Measurements from ENCODE around the gene MRPL50. TPM values are rescaled to one million over a fixed set of nuclear protein-coding genes. Genes with fewer than 3 reads are reported as not detected.

The MRPL50 gene
- total RNA-seq, 1 donor from 2014 or later = 11.1 TPM

DNA sequence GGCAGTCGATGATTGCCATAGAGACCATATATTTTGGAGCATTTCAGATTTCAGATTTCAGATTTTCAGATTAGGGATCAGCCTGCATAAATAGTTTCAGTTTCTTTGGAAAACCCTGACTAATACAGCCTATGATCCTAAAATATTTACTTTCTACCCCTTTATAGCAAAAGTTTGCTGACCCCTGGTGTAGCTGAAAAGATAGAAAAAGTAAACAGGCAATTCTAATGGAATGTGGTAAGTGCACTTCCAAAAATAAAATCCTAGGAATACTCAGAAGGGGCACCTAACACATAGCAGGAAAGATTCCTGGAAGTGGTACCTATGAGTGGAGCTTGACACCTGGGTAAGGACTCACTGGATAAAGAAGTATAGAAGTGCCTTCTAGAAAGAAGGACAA is 48.1 kb downstream of the MRPL50 start:
- no peak for TF ChIP-seq CTCF (IDR thresholded peaks at IDR 0.05; ENCODE audit: unreplicated experiment)
- H3K27ac Mint-ChIP-seq (ENCODE audit: unreplicated experiment) = no peak overlapping the region
- no peak for DNase-seq (ENCODE audit: low spot score)

DNA sequence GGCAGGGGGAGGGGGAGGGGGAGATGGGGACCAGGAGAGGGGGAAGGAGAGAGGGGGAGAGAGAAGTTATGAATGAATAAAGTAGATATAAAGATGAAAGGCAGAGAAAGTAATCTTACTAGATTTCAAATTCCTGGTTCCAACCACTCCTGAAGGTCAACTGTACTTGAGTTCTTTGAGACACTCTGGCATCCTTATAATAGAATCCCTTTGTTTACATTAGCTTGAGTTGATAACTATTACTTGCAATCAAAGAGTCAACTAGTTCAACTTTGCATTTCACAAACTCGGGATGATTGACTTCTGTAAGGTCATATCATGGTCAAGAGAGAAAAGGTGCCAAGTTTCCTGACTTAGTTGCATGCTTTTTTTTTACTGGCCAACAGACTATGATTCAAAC is 55.8 kb downstream of the MRPL50 start:
- no peak for DNase-seq (ENCODE audit: low spot score)
- H3K9me3 Mint-ChIP-seq (ENCODE audit: unreplicated experiment) = no peaks in the 10 kb centered on the region
- no peaks in the 10 kb centered on the region for H3K36me3 Mint-ChIP-seq (ENCODE audit: low read depth, unreplicated experiment)
- no peak overlapping the region for H3K4me3 Mint-ChIP-seq (ENCODE audit: unreplicated experiment)
- no peak overlapping the region for H3K27ac Mint-ChIP-seq (ENCODE audit: unreplicated experiment)
- no peak for TF ChIP-seq CTCF (IDR thresholded peaks at IDR 0.05; ENCODE audit: unreplicated experiment)
- H3K4me1 Mint-ChIP-seq (ENCODE audit: unreplicated experiment) = no peaks in the 10 kb centered on the region
- H3K27me3 Mint-ChIP-seq (ENCODE audit: unreplicated experiment) = peaks cover 3% of the 10 kb centered on the region

More for the DNA sequence above, 48.1 kb downstream of the MRPL50 start:
- no peaks in the 10 kb centered on the region for H3K36me3 Mint-ChIP-seq (ENCODE audit: low read depth, unreplicated experiment)
- H3K27me3 Mint-ChIP-seq (ENCODE audit: unreplicated experiment) = no peaks in the 10 kb centered on the region
- H3K4me1 Mint-ChIP-seq (ENCODE audit: unreplicated experiment) = peaks cover 6% of the 10 kb centered on the region
- H3K4me3 Mint-ChIP-seq (ENCODE audit: unreplicated experiment) = no peak overlapping the region
- no peaks in the 10 kb centered on the region for H3K9me3 Mint-ChIP-seq (ENCODE audit: unreplicated experiment)

DNA sequence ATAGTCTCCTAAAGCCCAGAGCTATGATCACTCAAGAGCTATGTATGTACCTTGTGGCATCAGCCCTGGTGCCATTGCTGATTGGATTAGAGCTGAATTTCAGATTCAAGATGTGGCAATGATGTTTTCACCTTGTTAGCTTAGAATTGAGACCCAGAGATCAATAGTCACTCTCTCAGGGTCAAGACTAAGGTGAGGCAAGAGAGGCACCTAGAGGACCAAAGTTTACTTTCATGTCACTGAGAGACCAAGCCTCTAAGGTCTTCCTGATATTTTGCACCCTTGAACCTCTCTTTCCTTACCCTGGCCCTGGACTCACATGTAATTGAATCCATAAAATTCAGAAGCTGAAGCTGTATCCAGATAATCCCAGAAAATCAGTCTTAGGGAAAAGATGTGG is 56.5 kb downstream of the MRPL50 start:
- H3K27ac Mint-ChIP-seq (ENCODE audit: unreplicated experiment) = no peak overlapping the region

More for the DNA sequence above, 56.5 kb downstream of the MRPL50 start:
- Mint-ChIP-seq H3K9me3 (ENCODE audit: unreplicated experiment) (no peaks in the 10 kb centered on the region), H3K36me3 (ENCODE audit: low read depth, unreplicated experiment) (no peaks in the 10 kb centered on the region), H3K4me1 (ENCODE audit: unreplicated experiment) (no peaks in the 10 kb centered on the region), H3K27me3 (ENCODE audit: unreplicated experiment) (peaks cover 3% of the 10 kb centered on the region), H3K4me3 (ENCODE audit: unreplicated experiment) (no peak overlapping the region)
- TF ChIP-seq CTCF (IDR thresholded peaks at IDR 0.05; ENCODE audit: unreplicated experiment) = no peak
- no peak for DNase-seq (ENCODE audit: low spot score)

Other genes starting within 250 kb of the MRPL50 start
- gene BAAT, start 13.6 kb downstream of the MRPL50 start, total RNA-seq (ENCODE audit: unreplicated experiment) = not detected
- 31.0 TPM for gene ZNF189, start 233 bp upstream of the MRPL50 start, total RNA-seq (ENCODE audit: unreplicated experiment)
- gene ALDOB, start 37.2 kb upstream of the MRPL50 start, total RNA-seq (ENCODE audit: unreplicated experiment) = 0.31 TPM
- gene RNF20, start 135.2 kb upstream of the MRPL50 start, total RNA-seq (ENCODE audit: unreplicated experiment) = 46.1 TPM
- 2.2 TPM for gene PPP3R2, start 196.4 kb upstream of the MRPL50 start, total RNA-seq (ENCODE audit: unreplicated experiment)